ENCODE data around the gene TMX1.
A peak's percentile ranks its signal among the peaks of the same experiment; 100 is the strongest.
"Not testable (repeated sequence)": the region's sequence is repeated elsewhere in the genome, so short reads cannot be mapped to it uniquely, and the experiment has no call there.

The TMX1 gene
- total RNA-seq, result 74.0 to 172 (median 117) reads per million in 18 experiments

GRCh38 chr14:51239813-51240803 is at the start of gene TMX1:
Gene TMX1, plus strand, starts transcription at chr14:51240247. Its CDS starts 46 bp downstream, at chr14:51240293.
- DNase-seq, result peak; percentile 99 to 100

GRCh38 chr14:51201890-51202289 is 38.2 kb upstream of the TMX1 start:
- DNase-seq, result peak in 1 of 2 donors; percentile 3

- peak in 1 of 2 donors; percentile 8 for DNase-seq
Measured at GRCh38 chr14:51202914-51203665, 37.0 kb upstream of the TMX1 start.

GRCh38 chr14:51203881-51204280 is 36.2 kb upstream of the TMX1 start:
- no peak for DNase-seq

- peak in 1 of 2 donors; percentile 9 for DNase-seq
Measured at GRCh38 chr14:51205486-51205885, 34.6 kb upstream of the TMX1 start.

- no peak for DNase-seq
Measured at GRCh38 chr14:51206462-51206861, 33.6 kb upstream of the TMX1 start.

- no peak for DNase-seq
Measured at GRCh38 chr14:51207621-51208020, 32.4 kb upstream of the TMX1 start.

- no peak for DNase-seq
Measured at GRCh38 chr14:51208982-51209381, 31.1 kb upstream of the TMX1 start.

GRCh38 chr14:51209457-51209856 is 30.6 kb upstream of the TMX1 start:
- no peak for DNase-seq

- no peak for DNase-seq
Measured at GRCh38 chr14:51210594-51210993, 29.5 kb upstream of the TMX1 start.

GRCh38 chr14:51211149-51211548 is 28.9 kb upstream of the TMX1 start:
- DNase-seq, result no peak

- DNase-seq, result no peak
Measured at GRCh38 chr14:51216602-51217001, 23.4 kb upstream of the TMX1 start.

GRCh38 chr14:51219473-51220448 is 20.3 kb upstream of the TMX1 start:
- DNase-seq, result peak in 1 of 2 donors; percentile 31

GRCh38 chr14:51223463-51223862 is 16.6 kb upstream of the TMX1 start:
- not testable (repeated sequence) for DNase-seq

- DNase-seq, result no peak
Measured at GRCh38 chr14:51224551-51224950, 15.5 kb upstream of the TMX1 start.

GRCh38 chr14:51225751-51226150 is 14.3 kb upstream of the TMX1 start:
- no peak for DNase-seq

GRCh38 chr14:51228391-51228790 is 11.7 kb upstream of the TMX1 start:
- DNase-seq, result no peak

- no peak for DNase-seq
Measured at GRCh38 chr14:51228890-51229289, 11.2 kb upstream of the TMX1 start.

- DNase-seq, result no peak
Measured at GRCh38 chr14:51236314-51236713, 3.7 kb upstream of the TMX1 start.

- DNase-seq, result no peak
Measured at GRCh38 chr14:51240804-51241380, 845 bp downstream of the TMX1 start.
